HG03469 (cell line): Measurements from ENCODE around the gene SKAP2.

Source experiments
- ATAC-seq: cut with Tn5 transposase; IDR thresholded peaks from one replicate; pipeline ENCODE4 v1.9.1; 2021; ENCODE audit warnings: mild to moderate bottlenecking, moderate library complexity, moderate number of reproducible peaks; ENCODE audit not compliant: unreplicated experiment

SKAP2 gene

GRCh38 chr7:26779978-26780595 is 84.3 kb downstream of the SKAP2 start:
- no peak for ATAC-seq

- ATAC-seq: no peak
Observed at GRCh38 chr7:26777385-26777784, 87.0 kb downstream of the SKAP2 start.

DNA sequence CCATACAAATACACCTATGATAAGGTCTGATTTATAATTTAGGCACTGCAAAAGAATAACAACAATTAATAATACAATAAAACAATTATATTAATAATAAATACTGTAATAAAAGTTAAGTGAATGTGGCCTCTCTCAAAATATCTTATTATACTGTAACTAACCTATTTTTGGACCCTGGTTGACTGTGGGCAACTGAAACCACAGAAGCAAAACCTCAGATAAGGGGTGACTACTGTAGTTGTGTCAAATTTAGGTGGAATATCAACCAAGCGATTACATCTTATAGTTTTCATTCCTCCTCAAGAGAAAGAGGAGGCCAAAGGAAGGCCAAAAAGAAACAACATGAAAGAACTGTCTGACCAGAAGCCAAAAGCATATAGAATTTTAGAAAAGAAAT is 103.9 kb downstream of the SKAP2 start:
- ATAC-seq: no peak

DNA sequence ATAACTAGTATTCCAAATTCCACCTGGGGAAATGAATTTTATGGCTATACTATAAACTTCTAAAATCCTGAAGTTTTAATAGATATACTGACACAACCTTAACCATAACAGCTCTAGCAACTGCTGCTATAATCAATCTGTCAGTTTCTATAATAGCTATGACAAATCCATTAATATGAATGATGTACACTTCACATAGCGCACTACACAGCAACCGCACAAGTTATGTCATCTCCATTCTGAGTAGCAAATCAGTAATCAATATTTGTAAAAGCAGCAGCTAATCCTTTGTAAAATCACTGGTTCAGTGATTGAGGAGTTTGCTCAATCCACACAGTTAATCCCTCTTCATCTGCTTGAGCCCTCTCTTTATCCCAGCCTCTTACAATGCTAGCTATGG is 105.3 kb downstream of the SKAP2 start:
- ATAC-seq: no peak

GRCh38 chr7:26743205-26743604 is 121.2 kb downstream of the SKAP2 start:
- no peak for ATAC-seq

- no peak for ATAC-seq
Observed at GRCh38 chr7:26735976-26736600, 128.3 kb downstream of the SKAP2 start.

DNA sequence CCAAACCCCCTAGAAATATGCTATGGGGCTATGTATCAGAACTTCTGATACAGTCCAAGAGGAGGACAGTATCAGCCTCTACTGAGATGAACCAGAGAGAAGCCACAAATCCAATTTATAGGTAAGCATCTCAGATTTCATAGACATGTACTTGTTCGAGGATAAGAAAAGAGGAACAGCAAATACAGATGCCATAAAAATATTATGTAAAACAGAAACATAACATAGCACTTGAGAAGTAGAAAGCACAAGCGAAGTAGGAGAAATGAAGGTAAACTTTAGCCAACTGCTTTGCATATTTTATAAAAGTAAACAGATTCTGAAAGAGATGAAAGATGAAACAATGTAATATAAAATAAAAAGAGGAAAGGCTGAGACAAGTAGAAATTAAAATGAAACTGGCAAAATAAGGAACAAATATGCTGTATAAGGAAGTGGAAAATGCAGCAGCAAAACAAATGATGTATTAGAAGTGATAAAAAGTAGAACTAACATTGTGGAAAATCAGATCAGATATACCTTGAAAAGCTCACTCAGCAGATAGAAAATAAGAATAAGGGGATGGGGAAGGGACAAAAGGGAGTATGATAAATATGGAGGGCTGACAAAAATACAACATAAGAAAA is 135.1 kb downstream of the SKAP2 start:
- no peak for ATAC-seq

DNA sequence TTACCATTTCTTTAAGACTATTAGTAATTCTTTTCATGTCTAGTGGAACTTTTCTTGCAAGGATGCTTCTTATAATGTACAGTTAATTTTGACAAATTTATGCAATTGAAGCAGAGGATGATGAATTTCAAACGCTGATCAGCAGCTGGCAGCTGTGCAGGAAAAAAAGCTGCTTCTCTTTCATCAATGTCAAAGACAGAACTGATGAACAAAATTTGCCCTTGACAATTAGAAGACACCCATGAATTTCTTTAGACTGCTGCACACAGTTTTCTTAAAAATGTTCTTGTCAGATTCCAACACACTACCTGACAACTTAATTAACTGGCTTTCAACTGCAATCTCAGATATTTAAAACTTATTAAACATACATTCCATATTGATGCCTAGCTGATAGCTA is 138.3 kb downstream of the SKAP2 start:
- ATAC-seq: no peak

GRCh38 chr7:26724795-26725194 is 139.6 kb downstream of the SKAP2 start:
- no peak for ATAC-seq

DNA sequence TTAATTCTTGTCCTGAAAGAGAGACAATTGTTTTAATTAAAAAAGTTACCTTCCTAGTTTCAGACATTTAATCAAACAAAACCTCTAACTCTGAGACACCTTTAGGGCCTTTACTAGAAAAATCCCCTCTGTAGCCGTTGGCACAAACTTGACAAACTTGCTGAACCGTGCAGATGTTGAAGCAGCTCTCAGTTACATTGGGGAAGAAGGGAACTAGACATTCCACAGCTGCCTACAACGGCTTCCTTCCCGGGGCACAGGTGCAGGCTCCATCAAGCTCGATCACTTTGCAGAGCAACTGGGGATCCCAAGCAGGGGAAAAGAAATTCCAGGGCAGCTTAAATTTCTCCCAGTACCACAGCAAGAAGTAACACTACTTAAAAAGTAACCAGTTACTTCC is 141.3 kb downstream of the SKAP2 start:
- no peak for ATAC-seq

GRCh38 chr7:26721450-26721849 is 142.9 kb downstream of the SKAP2 start:
- ATAC-seq: no peak

- no peak for ATAC-seq
Observed at GRCh38 chr7:26718063-26718462, 146.3 kb downstream of the SKAP2 start.

DNA sequence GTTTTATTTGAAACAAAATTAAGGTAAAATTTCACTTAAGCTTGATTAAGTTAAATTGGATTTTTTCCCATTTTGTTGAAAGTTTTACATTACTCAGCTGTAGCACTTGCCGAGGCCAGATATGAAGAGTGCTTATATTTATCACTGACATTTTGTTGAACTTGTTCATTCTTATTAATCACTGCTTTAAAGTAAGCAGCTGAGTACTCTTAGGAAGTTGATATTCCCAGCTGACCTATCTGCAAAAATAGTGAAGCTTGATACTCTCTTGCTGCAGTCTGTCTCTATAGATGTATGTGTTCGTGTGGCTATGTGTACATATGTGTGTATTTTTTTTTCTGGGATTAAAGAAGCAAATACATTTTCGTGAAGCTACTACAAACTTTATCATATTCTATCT is 150.0 kb downstream of the SKAP2 start:
- ATAC-seq: no peak

DNA sequence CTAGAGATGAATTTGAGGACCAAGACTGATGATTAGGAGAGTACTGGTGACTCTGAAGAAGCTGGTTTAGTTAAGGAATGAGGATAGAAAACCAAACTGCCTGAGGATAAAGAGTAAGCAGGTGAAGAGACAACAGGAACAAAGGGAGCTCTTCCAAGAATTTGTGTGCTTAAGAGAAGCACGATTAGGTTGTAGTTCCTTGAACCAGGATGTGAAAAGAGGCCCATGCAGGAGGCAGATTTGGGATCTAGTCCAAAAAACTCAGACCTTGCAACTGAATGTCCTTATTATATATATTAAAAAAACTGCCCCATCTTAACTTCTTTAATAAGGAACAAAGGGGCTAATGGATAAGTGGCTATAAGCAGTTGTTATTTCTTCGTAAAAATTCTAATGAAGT is 150.4 kb downstream of the SKAP2 start:
- no peak for ATAC-seq

GRCh38 chr7:26709210-26709990 is 155.0 kb downstream of the SKAP2 start:
- ATAC-seq: no peak

DNA sequence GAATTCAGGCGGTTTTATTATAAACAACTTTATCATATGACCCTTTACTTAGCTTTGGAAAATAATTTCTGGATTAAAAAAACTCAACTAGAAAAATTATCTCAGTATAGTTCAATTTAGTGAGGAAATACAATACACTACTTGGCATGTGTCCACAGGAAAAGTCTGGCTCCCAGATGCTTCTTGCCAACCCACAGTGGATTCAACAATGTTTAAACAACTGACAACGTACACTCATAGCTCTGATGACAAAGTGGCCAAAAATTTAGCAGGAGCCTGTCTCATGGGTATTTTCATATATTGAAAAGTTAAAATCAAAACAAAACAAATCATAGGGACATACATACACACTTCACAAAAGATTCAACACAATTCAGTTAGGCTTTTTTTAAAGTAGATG is 158.8 kb downstream of the SKAP2 start:
- no peak for ATAC-seq

GRCh38 chr7:26704786-26705185 is 159.6 kb downstream of the SKAP2 start:
- no peak for ATAC-seq

DNA sequence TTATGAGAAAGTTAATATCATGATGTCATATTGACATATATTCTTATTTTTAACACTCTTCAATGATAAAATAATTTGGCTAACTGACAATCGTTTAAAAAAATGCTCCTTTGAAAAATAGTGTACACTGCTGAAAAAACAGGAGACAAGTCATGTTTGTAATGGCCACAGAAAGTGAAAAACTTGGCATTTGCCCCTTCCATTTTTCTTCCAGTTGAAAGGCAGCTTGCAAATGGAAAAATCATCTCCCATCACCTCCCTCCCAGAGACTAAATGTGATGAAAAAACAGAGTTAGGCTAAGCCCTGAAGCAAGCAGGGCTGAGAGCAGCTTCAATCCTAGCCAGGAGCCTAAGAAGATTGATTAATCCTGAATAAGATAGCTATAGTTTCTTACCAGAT is 160.4 kb downstream of the SKAP2 start:
- no peak for ATAC-seq

DNA sequence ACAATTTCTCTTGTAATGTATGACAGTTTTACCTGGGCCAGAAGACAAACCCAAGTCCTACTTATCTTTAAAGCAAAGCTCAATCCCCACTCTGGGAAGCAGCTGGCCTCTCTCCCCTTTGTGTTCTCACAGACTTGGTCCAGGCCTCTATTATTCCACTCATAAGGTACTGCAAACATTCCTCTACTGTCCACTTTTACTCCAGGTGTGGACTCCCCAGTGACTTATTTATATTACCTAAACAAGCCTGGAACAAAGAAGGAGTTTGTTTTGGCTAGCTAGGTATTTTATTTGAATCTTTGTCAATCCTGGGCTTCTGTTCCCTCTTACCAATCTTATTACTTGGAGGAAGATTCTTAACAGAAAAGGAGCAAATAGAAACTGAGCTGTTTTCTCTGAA is 163.5 kb downstream of the SKAP2 start:
- no peak for ATAC-seq

DNA sequence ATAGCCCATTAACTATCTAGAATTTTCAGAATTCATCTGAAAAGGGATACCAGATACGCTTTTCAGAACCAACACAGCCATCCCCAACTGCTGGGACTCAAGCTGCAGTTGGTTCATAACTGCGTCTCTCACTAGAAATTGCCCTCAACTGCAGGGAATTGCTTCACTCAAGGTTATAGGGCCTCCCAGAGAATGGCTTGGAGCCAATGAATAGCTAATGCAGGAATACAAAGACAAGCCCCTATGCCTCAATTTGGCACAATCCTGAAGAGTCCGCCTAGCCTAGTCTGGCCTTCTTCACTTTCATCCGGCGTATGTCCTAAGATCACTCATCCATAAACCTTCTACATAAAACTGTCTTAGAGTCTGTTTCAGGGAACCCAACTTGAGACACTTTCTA is 164.0 kb downstream of the SKAP2 start:
- ATAC-seq: no peak

DNA sequence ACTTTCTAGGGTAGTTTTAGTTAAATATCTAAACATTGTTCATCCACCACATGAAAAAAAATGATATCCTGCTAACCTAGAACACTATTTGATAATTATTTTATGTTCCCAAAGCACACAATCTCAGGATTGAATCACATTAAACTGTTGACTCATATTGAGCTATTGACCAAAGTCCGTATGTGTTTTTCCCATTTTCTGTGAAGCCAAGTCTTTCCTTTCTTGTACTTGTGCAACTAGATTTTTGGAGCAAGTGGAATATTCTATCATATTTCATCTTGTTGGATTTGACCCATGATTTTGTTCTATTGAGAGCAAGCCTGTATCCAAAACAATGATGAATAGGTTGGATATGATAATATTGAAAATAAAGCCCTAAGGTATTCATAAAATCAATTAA is 164.6 kb downstream of the SKAP2 start:
- ATAC-seq: no peak

- ATAC-seq: no peak
Observed at GRCh38 chr7:26698806-26699205, 165.6 kb downstream of the SKAP2 start.
